A549 (cell line): ENCODE data around the gene SLC17A8.

Experiments
- BHLHE40 ChIP-seq: IDR thresholded peaks from 2 replicates; pipeline ENCODE4 v1.6.1; 2012; ENCODE audit warnings: low read depth, low read length, inconsistent platforms
- CHD4 ChIP-seq: fragments of 200-600 bp; sonication (generic); IDR thresholded peaks from 2 replicates; pipeline ENCODE4 v1.6.1; 2016; ENCODE audit warnings: antibody characterized with exemption, mild to moderate bottlenecking, borderline replicate concordance
- CTCF ChIP-seq: fragments of >200 bp; sonication (Bioruptor Twin); formaldehyde crosslinking; IDR thresholded peaks from 3 replicates; pipeline ENCODE4 v1.5.1; 2016
- MAFK ChIP-seq: fragments of 450-650 bp; IDR thresholded peaks from 2 replicates; pipeline ENCODE4 v1.6.1; 2014; ENCODE audit not compliant: partially characterized antibody
- MAZ ChIP-seq: fragments of 150-350 bp; IDR thresholded peaks from 2 replicates; pipeline ENCODE4 v1.6.1; 2014; ENCODE audit warnings: antibody characterized with exemption, low read depth, low read length, borderline replicate concordance
- POLR2A ChIP-seq: IDR thresholded peaks from 2 replicates; pipeline ENCODE4 v1.6.1; 2012; ENCODE audit warnings: mild to moderate bottlenecking, low read length
- RFX5 ChIP-seq: fragments of 450-650 bp; IDR thresholded peaks from 2 replicates; pipeline ENCODE4 v1.7.1; 2014; ENCODE audit warnings: antibody characterized with exemption, mild to moderate bottlenecking, moderate library complexity
- USF2 ChIP-seq: fragments of 450-650 bp; IDR thresholded peaks from 2 replicates; pipeline ENCODE4 v1.6.1; 2014; ENCODE audit warnings: antibody characterized with exemption
- ZC3H11A ChIP-seq: fragments of 450-650 bp; IDR thresholded peaks from 2 replicates; pipeline ENCODE4 v1.6.1; 2014; ENCODE audit warnings: antibody characterized with exemption, mild to moderate bottlenecking

- no peak for TF ChIP-seq CTCF
- TF ChIP-seq USF2: no peak
- TF ChIP-seq RFX5: no peak
- no peak for TF ChIP-seq MAFK
- TF ChIP-seq BHLHE40: no peak
- TF ChIP-seq MAZ: no peak
- no peak for TF ChIP-seq POLR2A
- no peak for TF ChIP-seq CHD4
- no peak for TF ChIP-seq ZC3H11A
These were observed 3.6 kb downstream of the SLC17A8 start for GRCh38 chr12:100360450-100360849.
